SW480 (cell line): ENCODE measurements around the gene GCNT3.

Experiments used
- DNase-seq: peaks from one replicate; pipeline ENCODE4 v3.0.0-alpha.2; 2016; ENCODE audit warnings: low spot score

The GCNT3 gene

DNA sequence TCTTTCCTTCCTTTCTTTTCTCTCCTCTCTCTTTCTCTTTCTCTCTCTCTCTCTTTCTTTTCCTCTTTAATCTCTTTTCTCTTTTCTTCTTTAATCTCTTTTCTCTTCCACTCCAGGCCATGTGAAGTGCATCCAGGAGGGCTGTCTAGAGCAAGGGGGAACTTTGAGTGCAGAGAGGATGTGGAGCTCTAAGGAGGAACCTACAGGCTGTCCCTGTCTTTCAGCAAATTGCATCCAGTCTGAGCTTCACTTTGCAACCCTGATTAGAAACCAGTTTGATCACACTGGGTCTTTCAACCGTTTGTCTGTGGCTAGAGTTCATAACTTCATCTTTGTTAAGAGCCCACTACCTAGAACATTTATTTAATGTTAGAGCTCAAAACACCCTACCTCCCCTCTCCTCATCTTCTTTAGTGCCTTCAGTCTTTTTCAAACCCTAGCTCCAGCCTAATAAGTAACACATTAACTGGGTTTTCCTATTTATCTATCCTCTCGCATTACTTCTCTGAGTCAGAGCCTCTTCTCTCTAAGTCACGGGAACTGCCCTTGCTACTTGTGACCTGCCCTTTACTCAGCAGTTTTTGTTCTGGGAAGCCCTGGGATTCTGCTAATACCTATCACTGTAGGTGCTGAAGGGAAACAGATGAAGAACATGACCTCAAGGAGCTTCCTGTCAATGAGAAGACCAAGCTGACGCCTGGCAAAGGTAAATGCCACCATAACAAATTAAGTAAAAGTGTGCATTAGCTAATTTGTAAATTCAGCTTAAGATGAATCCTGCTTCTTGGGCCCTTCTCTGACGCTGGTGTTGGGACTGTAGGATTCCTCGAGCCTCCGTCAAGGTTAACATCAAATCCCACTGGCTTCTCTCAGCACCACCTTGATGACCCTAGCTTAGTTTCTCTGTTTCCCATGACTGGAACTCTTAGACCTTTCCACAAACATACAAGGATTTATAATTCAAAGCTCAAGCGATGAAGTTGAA, at the start of gene GCNT3:
GCNT3 (plus strand) TSS at position 508 of the 985 bp plus-strand sequence. CDS start 6,456 bp downstream, outside the sequence.
- peak; percentile 49 for DNase-seq

- no peak for DNase-seq
Measured at GRCh38 chr15:59562448-59563186, 49.0 kb upstream of the GCNT3 start.

GRCh38 chr15:59565299-59565698, 46.3 kb upstream of the GCNT3 start:
- DNase-seq, result no peak

- DNase-seq, result no peak
Measured at GRCh38 chr15:59567324-59567723, 44.3 kb upstream of the GCNT3 start.

DNA sequence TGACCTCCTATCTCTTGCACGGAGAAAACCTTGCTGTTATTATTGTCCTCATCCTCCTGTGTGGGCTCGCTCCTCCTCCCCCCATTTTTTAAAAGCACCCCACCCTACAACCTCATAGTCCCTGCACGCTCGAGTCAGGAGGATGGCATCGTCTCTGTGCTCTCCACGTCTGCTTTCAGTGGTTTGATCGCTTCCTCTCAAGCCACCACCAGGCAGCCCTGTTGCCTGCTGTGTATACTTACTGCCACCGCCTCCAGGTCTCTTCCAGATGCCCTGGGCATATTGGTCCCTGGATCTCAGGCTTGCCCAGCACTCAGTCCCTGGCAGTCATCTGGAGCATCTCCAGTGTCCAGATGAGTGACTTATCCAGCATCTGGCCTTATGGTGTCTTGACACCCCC, 42.1 kb upstream of the GCNT3 start:
- no peak for DNase-seq

DNA sequence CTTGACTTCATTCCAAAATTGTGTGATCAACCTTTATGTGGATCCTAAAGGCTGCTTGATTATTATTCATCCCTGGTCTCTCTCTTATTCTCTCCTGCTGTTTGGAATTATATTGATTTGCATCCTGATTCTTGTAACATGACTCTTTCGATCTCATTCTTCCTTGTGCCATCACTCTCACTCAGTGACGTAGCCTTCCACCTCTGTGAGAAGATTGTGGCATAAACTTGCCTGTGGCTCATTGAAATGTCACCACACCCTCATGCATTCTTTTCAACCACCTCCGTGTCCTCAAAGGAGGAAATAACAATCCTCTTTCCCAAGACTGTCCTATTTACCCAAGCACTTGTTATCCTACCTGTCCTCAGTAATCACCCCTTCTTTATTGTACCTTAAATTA, 41.3 kb upstream of the GCNT3 start:
- DNase-seq, result peak; percentile 71

DNA sequence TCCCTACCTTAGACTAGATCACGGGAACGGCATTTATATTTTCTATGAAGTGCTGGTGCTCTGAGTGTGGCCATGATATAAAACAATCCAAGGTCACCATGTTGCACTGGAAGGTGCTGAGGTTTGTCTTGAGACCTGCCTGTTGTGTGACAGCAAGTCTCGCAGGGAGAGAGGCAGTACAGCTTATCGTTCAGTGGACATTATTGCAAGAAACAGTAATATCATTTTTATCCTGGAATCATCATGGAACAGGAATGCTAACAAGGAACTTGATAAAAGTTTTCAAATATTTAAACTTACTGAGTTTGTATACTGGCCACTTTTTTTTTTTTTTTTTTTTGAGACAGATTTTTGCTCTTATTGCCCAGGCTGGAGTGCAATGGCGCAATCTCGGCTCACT, 40.0 kb upstream of the GCNT3 start:
- DNase-seq, result no peak

- DNase-seq, result no peak
Measured at GRCh38 chr15:59583088-59583487, 28.5 kb upstream of the GCNT3 start.

DNA sequence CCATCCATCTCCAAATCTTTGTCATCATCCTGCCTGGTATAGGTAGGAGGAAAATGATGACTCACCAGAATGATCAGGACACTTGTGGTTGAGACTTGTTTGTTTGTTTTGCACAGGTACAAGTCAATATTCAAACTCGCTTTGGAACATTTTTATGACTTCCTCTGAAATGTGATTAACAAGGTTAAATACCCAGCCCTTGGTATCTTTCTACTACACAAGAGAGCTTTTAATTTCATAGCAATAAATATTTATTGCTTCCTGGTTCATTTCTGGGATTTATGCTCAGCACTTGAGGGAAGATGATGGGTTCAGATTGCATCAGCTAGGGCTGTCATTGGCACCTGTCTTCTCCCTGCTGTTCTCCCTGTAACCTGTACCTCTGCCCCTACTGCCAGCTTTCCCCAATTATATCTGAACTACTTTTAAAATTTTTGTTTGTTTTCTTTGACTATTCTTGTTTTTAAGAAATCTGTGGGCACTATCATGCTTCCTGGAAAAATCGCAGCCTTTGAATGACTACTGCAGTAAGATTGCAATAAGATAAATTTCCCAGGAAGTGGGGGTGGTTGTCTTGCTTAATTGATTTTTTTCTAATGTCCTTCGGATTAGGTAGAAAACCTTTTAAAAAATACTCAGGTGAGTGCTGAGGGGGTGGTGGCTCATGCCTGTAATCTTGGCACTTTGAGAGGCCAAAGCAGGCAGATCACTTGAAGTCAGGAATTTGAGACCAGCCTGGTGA, 24.3 kb upstream of the GCNT3 start:
- peak; percentile 96 for DNase-seq

GRCh38 chr15:59590027-59590426, 21.6 kb upstream of the GCNT3 start:
- DNase-seq, result no peak

- DNase-seq, result no peak
Measured at GRCh38 chr15:59591356-59591755, 20.2 kb upstream of the GCNT3 start.

- no peak for DNase-seq
Measured at GRCh38 chr15:59594493-59594942, 17.1 kb upstream of the GCNT3 start.

DNA sequence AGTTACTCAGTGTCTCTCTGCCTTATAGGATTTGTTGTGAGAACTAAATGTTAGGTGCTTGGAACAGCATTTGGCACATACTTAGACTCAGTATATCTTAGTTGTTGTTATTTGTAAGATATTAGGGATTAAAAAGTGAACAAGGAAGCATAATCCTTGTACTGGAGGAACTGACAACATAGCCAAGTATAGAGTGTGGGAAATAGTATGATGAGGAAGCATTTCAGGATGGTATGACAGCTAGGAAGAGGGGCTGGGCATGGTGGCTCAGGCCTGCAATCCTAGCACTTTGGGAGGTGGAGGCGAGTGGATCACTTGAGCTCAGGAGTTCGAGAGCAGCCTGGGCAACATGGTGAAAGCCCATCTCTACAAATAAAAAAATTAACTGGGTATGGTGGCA, 16.6 kb upstream of the GCNT3 start:
- no peak for DNase-seq

DNA sequence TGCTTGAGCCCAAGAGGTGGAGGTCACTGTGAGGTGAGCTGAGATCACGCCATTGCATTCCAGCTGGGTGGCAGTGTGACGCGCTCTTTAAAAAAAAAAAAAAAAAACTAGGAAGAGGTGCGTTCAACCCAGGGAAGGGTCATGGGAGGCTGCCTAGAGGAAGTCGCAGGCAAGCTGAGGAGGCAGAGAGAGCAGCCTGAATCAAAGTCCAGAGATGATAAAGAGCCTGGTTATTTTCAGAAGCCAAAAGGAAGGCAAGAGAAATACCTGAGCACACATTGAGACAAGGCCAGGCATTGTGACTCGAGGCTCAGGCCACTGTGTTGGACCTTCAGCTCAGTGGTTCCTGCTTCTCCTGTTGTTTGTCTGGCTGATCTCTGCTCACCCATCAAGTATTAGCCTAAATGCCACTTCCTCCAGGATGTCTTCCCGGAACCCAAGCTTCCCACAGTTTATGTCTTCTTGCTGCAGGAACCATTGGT, 16.1 kb upstream of the GCNT3 start:
- DNase-seq, result no peak

DNA sequence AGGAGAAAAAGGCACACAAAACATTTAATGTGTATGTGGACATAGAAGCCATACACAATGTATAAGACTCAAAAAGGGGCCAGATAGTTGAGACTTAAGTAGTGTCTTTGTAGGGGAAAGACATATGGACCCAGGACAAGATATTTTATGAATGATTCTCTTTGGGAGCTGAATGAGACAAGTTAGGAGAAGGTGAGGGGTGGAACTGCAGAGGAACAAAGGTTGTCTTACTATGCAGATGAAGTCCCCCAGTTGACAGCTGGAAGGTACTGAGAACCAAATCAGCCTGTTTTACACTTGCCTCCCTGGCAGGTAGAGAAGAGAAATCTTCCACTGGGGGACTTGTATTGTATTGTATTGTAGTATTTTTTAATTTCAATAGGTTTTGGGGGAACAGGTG, 14.9 kb upstream of the GCNT3 start:
- DNase-seq, result no peak

GRCh38 chr15:59598461-59598860, 13.1 kb upstream of the GCNT3 start:
- no peak for DNase-seq

- no peak for DNase-seq
Measured at GRCh38 chr15:59605994-59606393, 5.6 kb upstream of the GCNT3 start.

- no peak for DNase-seq
Measured at GRCh38 chr15:59609730-59610712, 1.6 kb upstream of the GCNT3 start.

DNA sequence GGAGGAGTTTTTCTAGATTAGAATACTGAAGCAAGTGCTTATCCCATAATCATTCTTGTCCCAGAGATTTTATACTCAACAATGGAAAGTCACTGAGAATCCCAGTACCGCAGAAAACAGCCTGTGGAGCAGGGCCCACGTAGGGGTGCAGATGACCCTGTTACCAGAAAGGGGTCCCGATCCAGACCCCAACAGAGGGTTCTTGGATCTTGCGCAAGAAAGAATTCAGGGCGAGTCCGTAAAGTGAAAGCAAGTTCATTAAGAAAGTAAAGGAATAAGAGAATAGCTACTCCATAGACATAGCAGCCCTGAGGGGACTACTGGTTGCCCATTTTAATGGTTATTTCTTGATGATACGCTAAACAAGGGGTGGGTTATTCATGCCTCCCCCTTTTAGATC, 2.6 kb downstream of the GCNT3 start:
- DNase-seq, result no peak

DNA sequence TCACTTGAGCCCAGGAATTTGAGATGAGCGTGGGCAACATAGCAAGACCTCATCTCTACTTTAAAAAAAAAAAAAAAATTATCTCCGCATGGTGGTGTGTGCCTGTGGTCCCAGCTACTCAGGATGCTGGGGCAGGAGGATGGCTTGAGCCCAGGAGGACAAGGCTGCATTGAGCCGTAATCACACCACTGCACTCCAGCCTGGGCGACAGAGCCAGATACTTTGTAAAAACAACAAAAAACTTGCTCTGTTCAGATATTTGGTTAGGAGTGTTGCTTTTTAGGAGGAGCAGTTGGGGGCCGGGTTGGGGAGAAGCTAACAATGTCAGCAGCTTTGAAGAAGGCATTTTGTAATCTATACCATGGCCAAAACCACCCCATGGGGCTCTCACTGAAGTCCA, 4.1 kb downstream of the GCNT3 start:
- DNase-seq, result no peak

GRCh38 chr15:59616379-59616778, 4.8 kb downstream of the GCNT3 start:
- DNase-seq, result peak; percentile 25
